Measurements from ENCODE around the gene COQ3. TPM values are rescaled to one million over a fixed set of nuclear protein-coding genes. Genes with fewer than 3 reads are reported as not detected.
A peak's percentile ranks its signal among the peaks of the same experiment; 100 is the strongest.

Gene COQ3
- total and polyA plus RNA-seq, 2 of the 8 experiments (the other 6 are each of a cell fraction or from before 2014, with no cell fraction given), result 8.4 to 16.2 TPM

GRCh38 chr6:99369533-99369932 is 24.5 kb downstream of the COQ3 start (continued):
- no peak for TF ChIP-seq ATF2 (IDR thresholded peaks at IDR 0.05; ENCODE audit: low read length)
- TF ChIP-seq SRF (IDR thresholded peaks at IDR 0.05; ENCODE audit: low read depth, low read length), result no peak
- no peak for TF ChIP-seq JUND (IDR thresholded peaks at IDR 0.05; ENCODE audit: low read length)
- no peak for TF ChIP-seq MAX (IDR thresholded peaks at IDR 0.05)
- TF ChIP-seq TEAD4 (IDR thresholded peaks at IDR 0.05; ENCODE audit: low read depth, low read length), result peak; percentile 88
- 0 out of 2 replicates have a peak, but pooled peaks have one; percentile 6 for TF ChIP-seq SIX5 (IDR thresholded peaks at IDR 0.05; ENCODE audit: low read depth, low read length)
- no peak for TF ChIP-seq SP1 (IDR thresholded peaks at IDR 0.05; ENCODE audit: low read depth, low read length)
- TF ChIP-seq RXRA (IDR thresholded peaks at IDR 0.05; ENCODE audit: insufficient read depth, low read depth, low read length), result no peak
- no peak for TF ChIP-seq CEBPB (IDR thresholded peaks at IDR 0.05; ENCODE audit: low read depth, low read length)
- TF ChIP-seq CBX8 (IDR thresholded peaks at IDR 0.05; ENCODE audit: borderline replicate concordance, low read depth, low read length), result no peak
- no peak for TF ChIP-seq FOSL1 (IDR thresholded peaks at IDR 0.05; ENCODE audit: insufficient read depth, low read depth, low read length)
- TF ChIP-seq NRF1 (IDR thresholded peaks at IDR 0.05; ENCODE audit: low read depth, low read length), result no peak
- TF ChIP-seq CBX5 (IDR thresholded peaks at IDR 0.05; ENCODE audit: low read depth, low read length), result no peak
- TF ChIP-seq HDAC2 (IDR thresholded peaks at IDR 0.05; ENCODE audit: borderline replicate concordance in 1 of 2, low read depth in 2 of 2, low read length in 2 of 2), result 0 out of 4 replicates have a peak, but pooled peaks of 1 of the 2 experiments have one; percentile 20
- no peak for TF ChIP-seq EGR1 (IDR thresholded peaks at IDR 0.05; ENCODE audit: borderline replicate concordance, low read depth, low read length)

Data from H1 (cell line).